ENCODE results near the gene SLC30A2.

GRCh38 chr1:26023826-26024225, 22.1 kb downstream of the SLC30A2 start:
- no peak for TF ChIP-seq POLR2A (IDR thresholded peaks at IDR 0.05; ENCODE audit: low read length)
- TF ChIP-seq GATA1 (IDR thresholded peaks at IDR 0.05; ENCODE audit: low read depth, low read length) = no peak

Data from erythroblast (primary cell).